ENCODE measurements around the gene USP34. TPM values are rescaled to one million over a fixed set of nuclear protein-coding genes. Genes with fewer than 3 reads are reported as not detected.
"Not testable (repeated sequence)": the region's sequence is repeated elsewhere in the genome, so short reads cannot be mapped to it uniquely, and the experiment has no call there.

The USP34 gene
- total and polyA plus RNA-seq, 5 experiments from 2014 or later: 14.5 to 157 (median 19.1) TPM

GRCh38 chr2:61456746-61457420 lies 14.0 kb downstream of the USP34 start:
- H3K9me3 Mint-ChIP-seq: no peaks in the 10 kb centered on the region
- POLR2A ChIA-PET: interaction anchor here (0.6 to 1.1 kb wide), 3 partner anchors 13 to 91 kb away, joined by 3 to 10 read pairs (median 3); no protein-coding TSS in a partner anchor
- no peak for ATAC-seq
- peak overlapping the region in 8 of 10 donors; percentile 28 to 78 (median 63) for H3K4me3 Mint-ChIP-seq
- DNase-seq: no peak
- peak overlapping the region in 8 of 10 donors; percentile 24 to 94 (median 84) for H3K27ac Mint-ChIP-seq
- H3K36me3 Mint-ChIP-seq: peaks cover 0 to 23% (median 0%) of the 10 kb centered on the region in 3 donors
- peaks cover 26 to 82% (median 65%) of the 10 kb centered on the region in 4 donors for H3K4me1 Mint-ChIP-seq
- no peaks in the 10 kb centered on the region for H3K27me3 Mint-ChIP-seq

DNA sequence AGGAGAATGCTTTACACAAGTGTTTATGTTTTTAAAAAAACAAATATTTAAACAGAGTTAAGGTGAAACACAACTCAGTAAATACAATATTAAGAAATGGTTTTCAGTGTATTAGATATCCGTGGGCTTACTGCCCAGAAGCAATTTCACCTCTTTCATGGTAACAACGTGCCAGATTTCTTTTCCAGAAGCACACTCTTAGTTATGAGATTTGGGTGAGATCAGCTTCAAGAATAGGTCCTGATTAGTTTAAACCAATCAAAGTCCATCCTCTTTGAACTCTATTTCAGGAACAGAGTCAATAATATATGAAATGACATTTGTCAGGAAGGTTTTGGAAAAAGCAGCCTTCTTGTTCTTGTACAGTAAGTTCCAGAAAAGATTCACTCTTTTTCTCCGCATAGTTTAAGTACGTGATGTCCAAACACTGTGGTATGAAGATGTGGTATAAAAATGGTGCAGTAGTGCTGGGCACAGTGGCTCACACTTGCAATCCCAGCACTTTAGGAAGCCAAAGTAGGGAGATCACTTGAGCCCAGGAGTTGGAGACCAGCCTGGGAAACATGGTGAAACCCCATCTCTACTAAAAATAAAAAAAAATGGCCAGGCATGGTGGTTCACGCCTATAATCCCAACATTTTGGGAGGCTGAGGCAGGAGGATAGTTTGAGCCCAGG lies 14.7 kb downstream of the USP34 start:
- POLR2A ChIA-PET: interaction anchor here (0.9 kb wide), 1 partner anchor 29 kb away, joined by 3 read pairs; no protein-coding TSS in a partner anchor
- peak overlapping the region in 8 of 10 donors; percentile 44 to 91 (median 74) for H3K27ac Mint-ChIP-seq
- DNase-seq: no peak
- no peaks in the 10 kb centered on the region for H3K27me3 Mint-ChIP-seq
- H3K4me3 Mint-ChIP-seq: peak overlapping the region in 7 of 10 donors; percentile 9 to 63 (median 44)
- peaks cover 23 to 82% (median 61%) of the 10 kb centered on the region in 4 donors for H3K4me1 Mint-ChIP-seq
- H3K9me3 Mint-ChIP-seq: no peaks in the 10 kb centered on the region
- H3K36me3 Mint-ChIP-seq: peaks cover 0 to 26% (median 3%) of the 10 kb centered on the region in 3 donors
- ATAC-seq: no peak

- Mint-ChIP-seq H3K4me1 (peaks cover 22 to 80% (median 64%) of the 10 kb centered on the region in 4 donors), H3K4me3 (peak overlapping the region in 1 of 10 donors; percentile 44)
- POLR2A ChIA-PET: not testable (repeated sequence)
Observed at GRCh38 chr2:61454972-61455371, 15.9 kb downstream of the USP34 start.

DNA sequence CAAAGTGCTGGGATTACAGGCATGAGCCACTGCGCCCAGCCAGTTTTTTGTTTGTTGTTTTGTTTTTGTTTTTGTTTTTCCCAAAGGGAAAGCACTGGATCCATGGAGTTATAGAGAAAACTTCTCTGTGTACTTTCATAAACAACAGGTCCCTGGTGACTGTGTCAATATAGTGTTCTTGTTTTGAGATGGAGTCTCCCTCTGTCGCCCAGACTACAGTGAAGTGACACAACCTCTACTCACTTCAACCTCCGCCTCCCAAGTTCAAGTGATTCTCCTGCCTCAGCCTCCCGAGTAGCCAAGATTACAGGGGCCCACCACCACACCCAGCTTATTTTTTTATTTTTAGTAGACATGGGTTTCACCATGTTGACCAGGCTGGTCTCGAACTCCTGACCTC lies 16.5 kb downstream of the USP34 start:
- H3K4me1 Mint-ChIP-seq: peaks cover 21 to 78% (median 66%) of the 10 kb centered on the region in 4 donors
- no peaks in the 10 kb centered on the region for H3K27me3 Mint-ChIP-seq
- ATAC-seq (no peak), DNase-seq (no peak)
- no peaks in the 10 kb centered on the region for H3K9me3 Mint-ChIP-seq
- H3K27ac Mint-ChIP-seq: peak overlapping the region in 7 of 10 donors; percentile 37 to 79 (median 69)
- peaks cover 0 to 28% (median 5%) of the 10 kb centered on the region in 3 donors for H3K36me3 Mint-ChIP-seq
- H3K4me3 Mint-ChIP-seq: peak overlapping the region in 2 of 10 donors; percentile 6 to 15
- POLR2A ChIA-PET: no interaction called here

More at GRCh38 chr2:61454972-61455371, 15.9 kb downstream of the USP34 start:
- not testable (repeated sequence) for H3K27me3 Mint-ChIP-seq, ATAC-seq, H3K9me3 Mint-ChIP-seq, DNase-seq
- peak overlapping the region in 6 of 10 donors; percentile 60 to 78 (median 72) for H3K27ac Mint-ChIP-seq
- H3K36me3 Mint-ChIP-seq: peaks cover 0 to 27% (median 4%) of the 10 kb centered on the region in 3 donors

DNA sequence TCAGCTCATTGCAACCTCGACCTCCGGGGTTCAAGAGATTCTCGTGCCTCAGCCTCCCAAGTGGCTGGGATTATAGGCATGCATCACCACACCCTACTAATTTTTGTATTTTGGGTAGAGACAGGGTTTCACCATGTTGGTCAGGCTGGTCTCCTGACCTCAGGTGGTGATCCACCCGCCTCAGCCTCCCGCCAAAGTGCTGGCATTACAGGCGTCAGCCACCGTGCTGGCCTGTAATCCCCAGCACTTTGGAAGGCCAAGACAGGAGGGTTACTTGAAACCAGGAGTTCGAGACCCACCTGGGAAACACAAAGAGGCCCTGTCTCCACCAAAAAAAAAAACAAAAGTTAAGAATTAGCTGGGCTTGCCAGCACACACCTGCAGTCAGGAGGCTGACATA lies 18.5 kb downstream of the USP34 start:
- peaks cover 0 to 26% (median 10%) of the 10 kb centered on the region in 3 donors for H3K36me3 Mint-ChIP-seq
- DNase-seq (no peak), ATAC-seq (no peak)
- POLR2A ChIA-PET: no interaction called here
- no peaks in the 10 kb centered on the region for H3K9me3 Mint-ChIP-seq
- H3K4me3 Mint-ChIP-seq: peak overlapping the region in 2 of 10 donors; percentile 12 to 34
- no peaks in the 10 kb centered on the region for H3K27me3 Mint-ChIP-seq
- peak overlapping the region in 1 of 10 donors; percentile 1 for H3K27ac Mint-ChIP-seq
- peaks cover 14 to 76% (median 60%) of the 10 kb centered on the region in 4 donors for H3K4me1 Mint-ChIP-seq

DNA sequence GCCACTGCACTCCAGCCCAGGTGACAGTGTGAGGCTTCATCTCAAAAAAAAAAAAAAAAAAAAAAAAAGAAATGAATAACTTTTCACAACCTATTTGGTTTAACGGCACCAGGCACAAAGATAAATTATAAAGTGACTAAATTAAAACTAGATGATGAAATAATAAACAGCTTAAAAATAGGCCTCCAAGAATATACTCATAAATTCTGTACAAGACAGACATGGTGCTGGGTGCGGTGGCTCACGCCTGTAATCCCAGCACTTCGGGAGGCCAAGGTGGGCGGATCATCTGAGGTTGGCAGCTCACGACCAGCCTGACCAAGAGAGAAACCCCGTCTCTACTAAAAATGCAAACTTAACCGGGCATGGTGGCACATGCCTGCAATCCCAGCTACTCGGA lies 19.7 kb downstream of the USP34 start:
- peaks cover 12 to 73% (median 53%) of the 10 kb centered on the region in 4 donors for H3K4me1 Mint-ChIP-seq
- POLR2A ChIA-PET: no interaction called here
- peaks cover 0 to 26% (median 10%) of the 10 kb centered on the region in 3 donors for H3K36me3 Mint-ChIP-seq
- H3K4me3 Mint-ChIP-seq: no peak overlapping the region
- DNase-seq (no peak), ATAC-seq (no peak)
- H3K27me3 Mint-ChIP-seq: no peaks in the 10 kb centered on the region
- H3K27ac Mint-ChIP-seq: peak overlapping the region in 1 of 10 donors; percentile 21
- no peaks in the 10 kb centered on the region for H3K9me3 Mint-ChIP-seq

GRCh38 chr2:61450144-61450543 lies 20.7 kb downstream of the USP34 start:
- peak overlapping the region in 1 of 10 donors; percentile 16 for H3K27ac Mint-ChIP-seq
- H3K4me1 Mint-ChIP-seq: peaks cover 9 to 68% (median 45%) of the 10 kb centered on the region in 4 donors
- no peaks in the 10 kb centered on the region for H3K9me3 Mint-ChIP-seq
- no peak overlapping the region for H3K4me3 Mint-ChIP-seq
- no peak for DNase-seq
- POLR2A ChIA-PET: no interaction called here
- H3K36me3 Mint-ChIP-seq: peaks cover 0 to 22% (median 10%) of the 10 kb centered on the region in 3 donors
- no peaks in the 10 kb centered on the region for H3K27me3 Mint-ChIP-seq
- ATAC-seq: no peak

DNA sequence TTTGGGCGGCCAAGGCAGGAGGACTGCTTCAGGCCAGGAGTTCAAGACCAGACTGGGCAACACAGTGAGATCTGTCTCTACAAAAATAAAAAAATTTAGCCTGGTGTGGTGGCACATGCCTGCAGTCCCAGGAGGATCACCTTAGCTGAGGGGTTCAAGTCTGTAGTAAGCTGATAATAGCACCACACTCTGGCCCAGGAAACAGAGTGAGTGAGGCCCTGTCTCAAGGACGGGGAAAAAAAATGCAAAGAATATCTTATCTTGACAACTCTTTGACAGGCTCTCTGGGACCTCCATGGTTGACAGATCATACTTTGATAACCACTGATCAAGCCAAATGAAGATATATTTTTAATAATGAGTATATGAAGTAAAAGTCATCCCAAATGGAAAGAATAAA lies 22.7 kb downstream of the USP34 start:
- Mint-ChIP-seq H3K4me3 (peak overlapping the region in 1 of 10 donors; percentile 4), H3K9me3 (no peaks in the 10 kb centered on the region), H3K36me3 (peaks cover 0 to 31% (median 17%) of the 10 kb centered on the region in 3 donors), H3K4me1 (peaks cover 17 to 68% (median 56%) of the 10 kb centered on the region in 4 donors), H3K27ac (peak overlapping the region in 4 of 10 donors; percentile 4 to 53 (median 28)), H3K27me3 (no peaks in the 10 kb centered on the region)
- DNase-seq (no peak), ATAC-seq (no peak)
- POLR2A ChIA-PET: no interaction called here

GRCh38 chr2:61446971-61447370 lies 23.9 kb downstream of the USP34 start:
- H3K9me3 Mint-ChIP-seq, DNase-seq, H3K27me3 Mint-ChIP-seq, POLR2A ChIA-PET, ATAC-seq: not testable (repeated sequence)
- Mint-ChIP-seq H3K4me3 (peak overlapping the region in 2 of 10 donors; percentile 6 to 26), H3K27ac (peak overlapping the region in 1 of 10 donors; percentile 29), H3K4me1 (peaks cover 22 to 78% (median 62%) of the 10 kb centered on the region in 4 donors), H3K36me3 (peaks cover 0 to 28% (median 18%) of the 10 kb centered on the region in 3 donors)

- Mint-ChIP-seq H3K4me1 (peaks cover 32 to 80% (median 67%) of the 10 kb centered on the region in 4 donors), H3K27ac (peak overlapping the region in 5 of 10 donors; percentile 2 to 81 (median 6))
- POLR2A ChIA-PET: no interaction called here
Observed at GRCh38 chr2:61443342-61444041, 27.4 kb downstream of the USP34 start.

DNA sequence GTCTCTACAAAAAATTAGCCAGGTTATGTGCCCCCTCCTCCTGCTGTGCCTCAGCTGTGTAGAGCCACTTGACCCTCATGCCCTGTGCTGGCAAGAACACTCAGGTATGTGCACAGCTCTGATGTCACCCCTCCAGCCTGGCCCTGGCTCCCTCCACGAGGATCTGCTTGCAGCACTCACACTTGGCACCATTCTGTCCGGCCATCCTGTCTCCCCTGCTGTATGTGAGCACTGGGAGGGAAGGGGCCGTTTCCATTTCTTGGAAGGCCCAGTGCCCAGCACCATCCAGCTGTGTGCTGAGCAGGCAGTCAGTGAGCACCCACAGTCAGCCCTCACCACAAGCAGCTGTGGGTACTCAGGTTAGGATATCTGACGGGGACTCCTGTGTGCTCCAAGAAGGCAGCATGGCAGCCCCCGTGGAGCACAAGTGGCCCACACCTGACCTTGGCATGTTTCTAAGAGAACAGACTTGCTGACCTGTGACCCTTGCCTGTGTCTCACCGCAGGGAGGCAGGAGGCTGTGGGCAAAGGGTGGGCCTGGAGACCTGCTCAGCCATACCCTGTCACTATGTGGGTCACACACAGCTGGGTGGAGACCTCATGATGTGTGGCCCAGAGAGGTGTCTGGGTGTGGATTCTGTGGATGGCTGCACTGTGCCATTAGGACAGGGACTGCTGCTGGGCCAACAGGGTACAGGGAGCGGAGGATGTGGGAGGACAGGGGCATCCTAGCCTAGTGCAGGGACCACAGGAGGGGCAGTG lies 31.5 kb downstream of the USP34 start:
- H3K36me3 Mint-ChIP-seq: peaks cover 11 to 28% (median 15%) of the 10 kb centered on the region in 3 donors
- H3K4me1 Mint-ChIP-seq: peaks cover 42 to 83% (median 78%) of the 10 kb centered on the region in 4 donors
- peak overlapping the region in 5 of 10 donors; percentile 8 to 38 (median 18) for H3K4me3 Mint-ChIP-seq
- H3K9me3 Mint-ChIP-seq: peaks cover 4 to 37% (median 19%) of the 10 kb centered on the region in 9 donors
- ATAC-seq (peak; percentile 5 to 18), DNase-seq (no peak)
- H3K27me3 Mint-ChIP-seq: no peaks in the 10 kb centered on the region
- peak overlapping the region in 8 of 10 donors; percentile 30 to 79 (median 60) for H3K27ac Mint-ChIP-seq
- POLR2A ChIA-PET: interaction anchor here (1.1 to 1.3 kb wide), 2 partner anchors 13 to 14 kb away, joined by 3 read pairs; no protein-coding TSS in a partner anchor

More at GRCh38 chr2:61443342-61444041, 27.4 kb downstream of the USP34 start:
- peak overlapping the region in 4 of 10 donors; percentile 4 to 27 (median 6) for H3K4me3 Mint-ChIP-seq
- peak in 1 of 2 donors; percentile 24 for ATAC-seq
- DNase-seq: no peak
- peaks cover 0 to 11% (median 0%) of the 10 kb centered on the region in 9 donors for H3K9me3 Mint-ChIP-seq
- H3K27me3 Mint-ChIP-seq: no peaks in the 10 kb centered on the region
- peaks cover 0 to 17% (median 15%) of the 10 kb centered on the region in 3 donors for H3K36me3 Mint-ChIP-seq

All from naive thymus-derived CD8-positive, alpha-beta T cell (primary cell).